Amygdala (tissue), 56 donors: ENCODE results near the gene GLE1.
"Not testable (repeated sequence)": the region's sequence is repeated elsewhere in the genome, so short reads cannot be mapped to it uniquely, and the experiment has no call there.

Source experiments
- DNase-seq, 56 donors: peaks; one replicate each; lab custom pipeline; 2025; lab: John Stamatoyannopoulos, UW

GLE1 gene

GRCh38 chr9:128550770-128551656 lies 46.5 kb downstream of the GLE1 start:
- DNase-seq = peak in 46 of 56 donors; percentile 5 to 83 (median 40)

- peak in 3 of 56 donors; percentile 62 to 69 (median 63) for DNase-seq
Observed at GRCh38 chr9:128551657-128552152, 47.2 kb downstream of the GLE1 start.

DNA sequence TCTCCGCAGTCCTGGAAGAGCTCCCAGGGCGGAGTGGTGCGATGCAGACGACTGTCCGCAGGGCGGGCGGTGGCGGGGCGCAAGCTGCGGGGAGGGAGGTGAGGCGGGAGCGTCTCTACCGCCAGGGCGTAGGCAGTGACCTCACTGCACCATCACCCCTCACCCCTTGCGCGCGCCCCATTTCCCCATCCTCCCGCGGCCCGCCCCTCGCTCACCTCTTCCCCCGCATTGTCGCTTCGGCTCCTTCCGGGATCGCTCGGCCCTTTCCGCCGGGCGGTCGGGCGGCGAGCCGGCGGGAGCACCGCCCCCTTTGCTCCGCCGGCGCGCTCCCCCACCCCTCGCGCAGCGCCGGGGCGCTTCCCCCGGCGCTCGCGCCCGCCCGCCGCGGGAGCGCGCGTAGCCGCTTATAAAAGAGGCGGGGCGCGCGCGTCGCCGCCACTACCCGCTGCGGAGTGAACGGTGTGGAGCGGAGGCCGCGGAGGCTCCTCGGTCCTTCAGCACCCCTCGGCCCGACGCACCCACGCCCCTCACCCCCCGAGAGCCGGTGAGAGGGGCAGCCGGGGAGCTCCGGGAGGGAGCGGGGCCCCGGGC lies 47.7 kb downstream of the GLE1 start, which contains the start of gene SPTAN1:
TSS of gene SPTAN1 (plus strand) at position 435 of the 591 bp plus-strand sequence. CDS start 14,154 bp downstream, outside the sequence.
- DNase-seq = peak in 54 of 56 donors; percentile 54 to 94 (median 82)

DNA sequence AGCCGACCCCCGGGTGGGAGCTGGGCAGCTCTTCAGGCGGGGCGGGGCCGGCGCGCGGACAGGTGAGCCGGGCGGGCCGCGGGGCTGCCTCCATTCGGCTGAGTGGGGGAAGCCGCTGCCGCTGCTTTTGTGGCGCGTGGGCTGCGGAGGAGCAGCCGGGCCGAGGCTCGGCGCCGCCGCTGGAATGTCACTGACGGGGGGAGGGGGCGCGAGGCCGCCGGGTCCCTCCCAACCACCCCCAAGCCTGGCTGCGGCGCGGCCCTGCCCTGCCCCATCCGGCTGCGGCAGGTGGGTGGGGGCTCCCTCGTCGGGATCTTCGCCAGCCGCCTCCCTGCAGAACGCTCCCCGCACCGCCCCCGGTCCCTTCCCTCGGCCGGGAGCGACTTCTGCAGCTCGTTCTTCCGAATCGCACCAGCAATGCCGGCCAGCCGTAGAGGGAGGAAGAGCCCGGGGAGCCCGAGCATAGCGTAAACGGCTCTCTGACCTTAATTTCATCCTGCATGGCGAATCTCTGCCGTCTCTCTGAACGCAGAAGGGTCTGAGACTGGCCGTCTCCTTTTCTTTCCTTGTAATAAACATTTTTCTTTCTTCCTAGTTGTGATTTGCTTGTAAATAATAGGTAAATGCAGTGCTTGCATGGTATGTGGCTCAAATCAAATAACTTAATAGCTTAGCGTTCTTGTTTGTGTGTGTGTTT lies 48.4 kb downstream of the GLE1 start:
- DNase-seq = peak in 37 of 56 donors; percentile 5 to 69 (median 45)

GRCh38 chr9:128553728-128554127 lies 49.2 kb downstream of the GLE1 start:
- no peak for DNase-seq

GRCh38 chr9:128554155-128554862 lies 49.8 kb downstream of the GLE1 start:
- peak in 14 of 56 donors; percentile 4 to 30 (median 10) for DNase-seq

DNA sequence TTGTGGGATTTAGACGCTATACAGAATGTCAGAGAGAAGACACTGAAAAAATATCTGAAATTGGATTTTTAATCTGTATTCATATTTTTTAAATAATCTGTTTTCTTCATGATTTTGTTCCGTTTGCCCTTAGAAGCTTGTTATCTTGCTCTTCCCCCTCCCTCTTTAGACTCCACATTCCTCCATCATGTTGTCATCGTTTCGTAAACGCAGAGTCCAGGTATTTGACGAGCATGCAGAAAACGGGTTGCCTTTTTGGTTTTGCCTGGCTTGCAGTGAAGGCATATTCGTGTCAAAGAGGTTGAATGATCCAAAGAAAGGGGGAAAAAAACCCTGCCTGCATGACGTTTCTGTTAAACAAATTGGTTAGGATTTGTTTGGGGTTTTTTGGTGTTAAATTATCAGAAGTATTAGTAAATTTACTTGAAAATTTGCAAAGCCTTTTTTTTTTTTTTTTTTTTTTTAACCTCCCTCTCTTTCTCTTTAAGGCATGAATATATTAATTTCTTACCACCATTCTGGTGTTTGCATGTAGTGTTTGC lies 50.7 kb downstream of the GLE1 start:
- DNase-seq = no peak

DNA sequence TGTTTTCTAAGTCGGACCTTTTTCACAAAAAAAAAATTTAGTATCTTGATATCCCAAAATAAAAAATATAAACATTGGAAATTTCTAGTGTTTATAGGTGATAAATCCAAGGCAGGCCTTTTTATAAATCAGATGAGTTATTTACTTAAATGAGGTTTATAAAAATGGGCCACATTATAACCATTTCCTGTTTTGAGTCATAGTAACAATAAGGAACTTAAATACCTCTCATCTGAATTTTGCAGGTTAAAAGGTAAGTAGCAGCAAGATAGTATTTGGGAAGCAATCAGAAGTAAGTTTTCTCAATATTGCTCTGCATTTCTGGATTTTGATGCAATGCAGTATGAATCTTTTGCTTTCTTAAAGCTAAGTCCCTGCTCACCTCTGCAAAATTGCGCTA lies 51.8 kb downstream of the GLE1 start:
- no peak for DNase-seq

- no peak for DNase-seq
Observed at GRCh38 chr9:128556926-128557634, 52.6 kb downstream of the GLE1 start.

DNA sequence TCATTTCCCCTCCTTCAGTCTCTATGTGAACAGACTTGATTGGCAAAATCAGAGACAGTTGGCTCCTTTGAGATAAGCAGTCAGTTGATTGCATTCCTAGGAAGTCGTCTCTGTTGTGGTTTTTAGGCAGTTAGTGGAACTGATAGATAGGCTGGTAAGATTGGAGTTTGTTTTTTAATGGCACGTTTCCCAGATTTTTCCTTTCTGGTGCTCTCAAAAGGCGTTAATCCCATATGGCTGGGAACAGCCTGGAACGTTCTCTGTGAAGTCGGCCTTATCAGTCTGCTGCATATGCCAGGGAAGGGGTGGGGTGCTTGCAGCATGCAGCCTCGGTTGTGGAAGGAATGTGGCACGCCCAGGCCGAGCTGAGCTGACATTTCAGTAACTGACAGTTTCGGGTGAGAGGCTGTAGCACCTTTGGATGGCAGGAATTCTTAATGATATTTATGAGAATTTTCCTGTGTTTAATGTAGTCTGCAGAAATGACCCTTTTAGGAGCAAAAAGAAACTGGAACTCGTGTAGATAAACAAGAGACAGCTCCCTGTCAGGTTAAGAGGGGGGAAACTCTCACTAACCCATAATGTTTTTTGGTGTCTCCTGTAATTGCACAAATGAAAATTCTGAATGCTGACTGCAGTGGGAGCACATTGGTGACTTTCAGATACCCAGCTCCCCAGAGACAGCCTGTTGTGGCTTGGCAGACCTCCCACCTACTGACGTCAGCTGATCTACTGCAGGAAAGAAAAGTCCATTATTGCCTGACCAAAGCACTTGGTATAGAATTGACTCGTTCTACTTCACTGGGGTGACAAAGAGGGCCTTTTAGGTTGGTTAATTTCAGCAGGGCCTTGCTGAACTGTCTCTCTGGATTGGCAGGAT lies 54.2 kb downstream of the GLE1 start:
- DNase-seq = peak in 53 of 56 donors; percentile 22 to 93 (median 76)

GRCh38 chr9:128565578-128565977 lies 61.1 kb downstream of the GLE1 start:
- DNase-seq = no peak

- no peak for DNase-seq
Observed at GRCh38 chr9:128568470-128569078, 64.1 kb downstream of the GLE1 start.

DNA sequence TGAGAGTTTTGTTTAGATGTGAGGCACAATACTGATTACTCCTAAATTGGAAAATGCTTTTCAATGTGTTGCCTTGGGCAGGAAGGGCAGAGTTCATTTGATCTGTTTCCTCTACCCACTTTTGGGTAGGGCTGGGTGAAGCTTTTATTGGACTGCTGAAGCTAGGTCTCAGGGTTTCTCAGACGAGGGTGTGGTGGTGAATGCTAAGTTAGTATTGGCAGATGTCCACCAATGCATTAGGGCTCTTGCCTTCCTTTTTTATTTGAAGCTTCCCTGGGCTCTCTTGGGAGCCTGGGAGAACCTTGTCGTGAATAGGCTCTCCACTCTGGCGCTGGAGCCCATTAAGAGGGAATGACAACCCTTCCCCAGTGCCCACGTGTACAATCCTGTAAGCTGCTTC lies 71.0 kb downstream of the GLE1 start:
- peak in 22 of 56 donors; percentile 3 to 68 (median 16) for DNase-seq

GRCh38 chr9:128575916-128576315 lies 71.4 kb downstream of the GLE1 start:
- DNase-seq = no peak

GRCh38 chr9:128577206-128577605 lies 72.7 kb downstream of the GLE1 start:
- DNase-seq = no peak

DNA sequence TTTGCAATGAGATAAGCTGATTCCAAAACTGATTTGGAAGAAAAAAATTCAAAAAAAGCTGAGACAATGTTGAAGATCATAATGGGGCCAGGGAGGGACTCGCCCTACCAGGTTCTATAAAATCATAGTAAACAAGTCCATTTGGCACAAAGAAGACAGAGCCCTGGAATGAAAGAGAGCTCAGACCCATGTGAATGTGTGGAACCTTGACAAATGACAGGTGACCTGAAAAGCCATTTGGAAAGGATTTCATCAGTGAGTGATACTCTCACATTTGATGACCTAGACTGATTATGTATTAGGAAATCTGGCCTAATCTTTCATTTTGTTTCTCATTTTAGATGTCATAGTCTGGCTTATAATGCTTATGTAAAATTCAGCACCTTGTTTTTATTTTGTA lies 74.7 kb downstream of the GLE1 start:
- DNase-seq = no peak

GRCh38 chr9:128580731-128581130 lies 76.2 kb downstream of the GLE1 start:
- no peak for DNase-seq

GRCh38 chr9:128585155-128585554 lies 80.6 kb downstream of the GLE1 start:
- DNase-seq = not testable (repeated sequence)
